ENCODE results near the gene ATG16L2.

GRCh38 chr11:72769680-72770079, 44.5 kb upstream of the ATG16L2 start:
- TF ChIP-seq CTCF (IDR thresholded peaks at IDR 0.05; ENCODE audit: insufficient read depth, low read length, poor library complexity, severe bottlenecking) (no peak), EZH2phosphoT487 (conservative IDR thresholded peaks at IDR 0.05; ENCODE audit: low read length) (no peak)
